HEK293T (cell line): ENCODE measurements around the gene ELK1.

Experiments used
- BHLHE40 ChIP-seq: fragments of 450-650 bp; IDR thresholded peaks from 2 replicates; pipeline ENCODE4 v1.6.1; 2016; ENCODE audit warnings: mild to moderate bottlenecking, moderate library complexity, borderline replicate concordance
- ELF4 ChIP-seq: fragments of 450-650 bp; IDR thresholded peaks from 2 replicates; pipeline ENCODE4 v1.6.1; 2017; ENCODE audit warnings: antibody characterized with exemption
- FOXM1 ChIP-seq: fragments of 450-650 bp; IDR thresholded peaks from 2 replicates; pipeline ENCODE4 v1.6.1; 2017; ENCODE audit warnings: mild to moderate bottlenecking, borderline replicate concordance
- HDGF ChIP-seq: fragments of 450-650 bp; IDR thresholded peaks from 2 replicates; pipeline ENCODE4 v1.6.1; 2017; ENCODE audit warnings: antibody characterized with exemption, borderline replicate concordance
- L3MBTL2 ChIP-seq: fragments of 450-650 bp; conservative IDR thresholded peaks from 2 replicates; pipeline ENCODE4 v1.6.1; 2016; ENCODE audit warnings: mild to moderate bottlenecking
- LEF1 ChIP-seq: fragments of 450-650 bp; IDR thresholded peaks from 2 replicates; pipeline ENCODE4 v1.6.1; 2017; ENCODE audit warnings: mild to moderate bottlenecking, borderline replicate concordance
- SP1 ChIP-seq: fragments of 450-650 bp; IDR thresholded peaks from 2 replicates; pipeline ENCODE4 v1.6.1; 2017
- SUZ12 ChIP-seq: fragments of 450-650 bp; IDR thresholded peaks from 2 replicates; pipeline ENCODE4 v1.6.1; 2016; ENCODE audit warnings: mild to moderate bottlenecking
- TARDBP ChIP-seq: fragments of 450-650 bp; IDR thresholded peaks from 2 replicates; pipeline ENCODE4 v1.6.1; 2016
- ZNF384 ChIP-seq: fragments of 450-650 bp; IDR thresholded peaks from 2 replicates; pipeline ENCODE4 v1.6.1; 2016
- TF ChIP-seq, protein P1 (sequence below): fragments of 450-650 bp; IDR thresholded peaks from 2 replicates; pipeline ENCODE4 v1.6.1; 2016

DNA sequence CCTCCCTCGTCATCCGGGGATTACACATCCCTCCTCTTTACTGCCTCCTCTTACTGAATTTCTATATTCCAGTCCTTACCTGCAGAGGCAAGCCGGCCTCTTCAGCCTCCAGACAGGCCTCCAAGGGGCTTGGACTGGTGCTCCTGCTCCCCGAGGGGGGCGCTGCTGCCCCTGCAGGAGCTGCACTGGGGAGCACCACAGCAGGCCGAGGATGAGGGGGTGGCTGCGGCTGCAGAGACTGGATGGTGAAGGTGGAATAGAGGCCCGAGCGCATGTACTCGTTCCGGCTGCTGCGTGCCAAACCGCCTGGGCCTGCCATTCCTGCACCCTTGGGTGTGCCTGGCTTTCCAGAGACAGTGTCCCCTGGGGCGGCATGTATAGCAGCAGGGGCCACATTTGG is 11.5 kb downstream of the ELK1 start:
- no peak for TF ChIP-seq SP1
- TF ChIP-seq LEF1, result no peak
- TF ChIP-seq ELF4, result no peak
- TF ChIP-seq TARDBP, result no peak
- TF ChIP-seq SUZ12, result no peak
- TF ChIP-seq L3MBTL2, result no peak
- TF ChIP-seq, protein P1, sequence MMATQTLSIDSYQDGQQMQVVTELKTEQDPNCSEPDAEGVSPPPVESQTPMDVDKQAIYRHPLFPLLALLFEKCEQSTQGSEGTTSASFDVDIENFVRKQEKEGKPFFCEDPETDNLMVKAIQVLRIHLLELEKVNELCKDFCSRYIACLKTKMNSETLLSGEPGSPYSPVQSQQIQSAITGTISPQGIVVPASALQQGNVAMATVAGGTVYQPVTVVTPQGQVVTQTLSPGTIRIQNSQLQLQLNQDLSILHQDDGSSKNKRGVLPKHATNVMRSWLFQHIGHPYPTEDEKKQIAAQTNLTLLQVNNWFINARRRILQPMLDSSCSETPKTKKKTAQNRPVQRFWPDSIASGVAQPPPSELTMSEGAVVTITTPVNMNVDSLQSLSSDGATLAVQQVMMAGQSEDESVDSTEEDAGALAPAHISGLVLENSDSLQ, result no peak
- no peak for TF ChIP-seq ZNF384
- TF ChIP-seq HDGF, result no peak
- no peak for TF ChIP-seq BHLHE40
- TF ChIP-seq FOXM1, result no peak
